Uterus (tissue), 2 donors: ENCODE results near the gene RNF113B.

Experiments used
- POLR2A ChIP-seq, 2 donors: fragments of 450-650 bp; IDR thresholded peaks; one replicate each; pipeline ENCODE4 v1.6.1; 2016; ENCODE audit warnings: antibody characterized with exemption in 2 of 2, mild to moderate bottlenecking in 1 of 2, moderate library complexity in 1 of 2
- TF ChIP-seq, protein P1 (sequence below), 4 experiments: fragments of 200-600 bp in 2 of 4; fragments of 450-650 bp in 2 of 4; sonication (generic) in 2 of 4; IDR thresholded peaks; one replicate each; pipeline ENCODE4 v1.5.1; 2016 to 2019; ENCODE audit warnings: antibody characterized with exemption in 4 of 4, mild to moderate bottlenecking in 2 of 4, moderate library complexity in 1 of 4

DNA sequence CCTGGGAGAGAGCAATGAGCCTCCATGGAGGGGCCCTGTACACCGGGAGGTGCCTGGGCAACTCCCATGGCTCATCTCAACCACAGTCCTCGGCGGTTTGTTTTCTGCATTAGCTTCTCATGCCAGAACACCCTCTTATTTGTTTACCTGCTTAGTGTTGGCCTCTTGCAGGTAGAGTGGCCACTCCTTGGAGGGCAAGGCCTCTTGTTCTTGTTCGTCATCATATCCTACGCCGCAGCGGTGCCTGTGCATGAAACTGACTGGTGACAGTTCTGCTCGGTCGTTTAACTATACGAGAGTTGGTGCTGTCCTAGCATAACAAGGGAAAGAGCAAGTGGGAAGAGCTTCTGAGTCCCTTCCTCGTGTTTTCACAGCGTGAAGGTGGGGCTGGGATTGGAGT is 40.5 kb upstream of the RNF113B start:
- TF ChIP-seq, protein P1, sequence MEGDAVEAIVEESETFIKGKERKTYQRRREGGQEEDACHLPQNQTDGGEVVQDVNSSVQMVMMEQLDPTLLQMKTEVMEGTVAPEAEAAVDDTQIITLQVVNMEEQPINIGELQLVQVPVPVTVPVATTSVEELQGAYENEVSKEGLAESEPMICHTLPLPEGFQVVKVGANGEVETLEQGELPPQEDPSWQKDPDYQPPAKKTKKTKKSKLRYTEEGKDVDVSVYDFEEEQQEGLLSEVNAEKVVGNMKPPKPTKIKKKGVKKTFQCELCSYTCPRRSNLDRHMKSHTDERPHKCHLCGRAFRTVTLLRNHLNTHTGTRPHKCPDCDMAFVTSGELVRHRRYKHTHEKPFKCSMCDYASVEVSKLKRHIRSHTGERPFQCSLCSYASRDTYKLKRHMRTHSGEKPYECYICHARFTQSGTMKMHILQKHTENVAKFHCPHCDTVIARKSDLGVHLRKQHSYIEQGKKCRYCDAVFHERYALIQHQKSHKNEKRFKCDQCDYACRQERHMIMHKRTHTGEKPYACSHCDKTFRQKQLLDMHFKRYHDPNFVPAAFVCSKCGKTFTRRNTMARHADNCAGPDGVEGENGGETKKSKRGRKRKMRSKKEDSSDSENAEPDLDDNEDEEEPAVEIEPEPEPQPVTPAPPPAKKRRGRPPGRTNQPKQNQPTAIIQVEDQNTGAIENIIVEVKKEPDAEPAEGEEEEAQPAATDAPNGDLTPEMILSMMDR (IDR thresholded peaks at IDR 0.05) = no peak
- no peak for TF ChIP-seq POLR2A (IDR thresholded peaks at IDR 0.05)
